ENCODE data around the gene MSMO1. TPM values are rescaled to one million over a fixed set of nuclear protein-coding genes. Genes with fewer than 3 reads are reported as not detected.
"Not testable (repeated sequence)": the region's sequence is repeated elsewhere in the genome, so short reads cannot be mapped to it uniquely, and the experiment has no call there.

MSMO1 gene
- total RNA-seq, 1 experiment from 2014 or later, result 72.9 TPM

DNA sequence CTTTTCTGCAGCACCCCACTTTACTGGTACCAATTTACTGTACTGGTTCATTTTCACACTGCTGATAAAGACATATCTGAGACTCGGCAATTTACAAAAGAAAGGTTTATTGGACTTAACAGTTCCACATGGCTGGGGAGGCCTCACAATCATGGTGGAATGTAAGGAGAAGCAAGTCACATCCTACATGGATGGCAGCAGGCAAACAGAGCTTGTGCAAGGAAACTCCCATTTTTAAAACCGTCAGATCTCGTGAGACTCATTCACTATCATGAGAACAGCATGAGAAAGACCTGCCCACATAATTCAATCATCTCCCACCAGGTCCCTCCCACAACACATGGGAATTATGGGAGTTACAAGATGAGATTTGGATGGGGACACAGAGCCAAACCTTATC lies 42.8 kb upstream of the MSMO1 start:
- peaks cover 28% of the 10 kb centered on the region for H3K9me3 Mint-ChIP-seq
- POLR2A ChIA-PET; ATAC-seq; CTCF ChIA-PET; DNase-seq (ENCODE audit: low spot score); H3K4me3 Mint-ChIP-seq; H3K27me3 Mint-ChIP-seq (ENCODE audit: low read depth); H3K27ac Mint-ChIP-seq: not testable (repeated sequence)
- H3K36me3 Mint-ChIP-seq, result peaks cover 35% of the 10 kb centered on the region
- H3K4me1 Mint-ChIP-seq, result peaks cover 12% of the 10 kb centered on the region; the same call in 1 of the 2 replicates

DNA sequence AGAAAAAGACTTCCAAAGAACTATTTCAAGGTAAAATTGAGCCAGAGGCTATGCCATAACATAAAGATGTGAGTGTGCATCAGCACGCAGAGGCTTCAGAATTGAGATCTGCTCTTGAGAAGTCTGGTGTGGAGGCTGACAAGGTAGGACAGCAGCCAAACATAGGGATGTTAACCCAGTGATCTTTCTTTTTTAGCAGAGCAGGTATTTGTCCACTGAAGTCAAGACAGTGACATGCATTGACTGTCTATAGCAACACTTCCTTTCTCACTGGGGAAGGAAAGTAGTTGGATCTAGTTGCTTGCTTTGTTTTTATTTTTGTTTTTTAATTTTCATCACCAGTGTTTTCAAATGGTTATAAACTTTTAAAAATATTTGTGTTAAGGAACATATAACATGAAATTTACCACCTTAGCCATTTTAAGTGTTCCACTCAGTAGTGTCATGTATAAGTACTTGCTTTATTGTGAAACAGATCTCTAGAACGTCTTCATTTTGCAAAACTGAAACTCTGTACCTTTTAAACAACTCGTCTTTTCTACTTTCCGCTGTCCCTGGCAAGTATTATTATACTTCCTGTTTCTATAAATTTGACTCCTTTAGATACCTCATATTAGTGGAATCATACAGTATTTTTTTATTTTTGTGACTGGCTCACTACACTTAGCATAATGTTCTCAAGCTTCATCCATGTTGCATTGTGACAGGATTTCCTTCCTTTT lies 40.7 kb upstream of the MSMO1 start:
- ATAC-seq; H3K27ac Mint-ChIP-seq; CTCF ChIA-PET; POLR2A ChIA-PET; DNase-seq (ENCODE audit: low spot score); H3K4me3 Mint-ChIP-seq; H3K27me3 Mint-ChIP-seq (ENCODE audit: low read depth); H3K4me1 Mint-ChIP-seq: not testable (repeated sequence)
- Mint-ChIP-seq H3K36me3 (peaks cover 34% of the 10 kb centered on the region), H3K9me3 (peaks cover 27% of the 10 kb centered on the region)

DNA sequence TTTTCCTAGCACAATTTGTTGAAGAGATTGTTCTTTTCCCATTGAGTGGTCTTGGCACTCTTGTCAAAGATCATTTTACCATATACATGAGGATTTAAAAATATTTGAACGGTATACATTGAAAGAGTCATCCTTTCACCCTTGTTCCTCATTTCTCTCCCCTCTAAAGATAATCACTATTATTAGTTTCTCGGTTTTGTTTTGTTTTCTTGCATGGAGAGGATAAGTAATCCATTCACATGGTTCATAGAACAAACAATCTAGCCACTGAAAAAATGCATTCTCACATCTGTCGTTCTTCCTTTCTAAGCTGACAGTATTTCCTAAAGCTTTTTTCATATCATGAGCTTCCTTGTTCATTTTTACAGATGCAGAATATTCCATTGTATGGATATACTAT lies 39.2 kb upstream of the MSMO1 start:
- no peak for ATAC-seq
- Mint-ChIP-seq H3K36me3 (peaks cover 19% of the 10 kb centered on the region), H3K9me3 (peaks cover 12% of the 10 kb centered on the region), H3K27ac (no peak overlapping the region), H3K27me3 (ENCODE audit: low read depth) (no peaks in the 10 kb centered on the region), H3K4me3 (no peak overlapping the region), H3K4me1 (no peaks in the 10 kb centered on the region)
- CTCF ChIA-PET, result no interaction called here
- no peak for DNase-seq (ENCODE audit: low spot score)
- TF ChIP-seq NR2C2 (CRISPR knock-in tag; IDR thresholded peaks at IDR 0.05) (no peak), SMAD4 (CRISPR knock-in tag; IDR thresholded peaks at IDR 0.05) (no peak), MXD4 (CRISPR knock-in tag; IDR thresholded peaks at IDR 0.05; ENCODE audit: borderline replicate concordance) (no peak), GABPB1 (CRISPR knock-in tag; IDR thresholded peaks at IDR 0.05) (no peak), FOXJ3 (CRISPR knock-in tag; IDR thresholded peaks at IDR 0.05; ENCODE audit: borderline replicate concordance) (no peak), KAT7 (CRISPR knock-in tag; IDR thresholded peaks at IDR 0.05; ENCODE audit: borderline replicate concordance) (no peak), NR3C1 (CRISPR knock-in tag; conservative IDR thresholded peaks at IDR 0.05; ENCODE audit: low read depth) (no peak), ELF4 (CRISPR knock-in tag; IDR thresholded peaks at IDR 0.05; ENCODE audit: low read depth) (no peak), ZNF232 (CRISPR knock-in tag; IDR thresholded peaks at IDR 0.05) (no peak)
- TF ChIP-seq, protein P1, sequence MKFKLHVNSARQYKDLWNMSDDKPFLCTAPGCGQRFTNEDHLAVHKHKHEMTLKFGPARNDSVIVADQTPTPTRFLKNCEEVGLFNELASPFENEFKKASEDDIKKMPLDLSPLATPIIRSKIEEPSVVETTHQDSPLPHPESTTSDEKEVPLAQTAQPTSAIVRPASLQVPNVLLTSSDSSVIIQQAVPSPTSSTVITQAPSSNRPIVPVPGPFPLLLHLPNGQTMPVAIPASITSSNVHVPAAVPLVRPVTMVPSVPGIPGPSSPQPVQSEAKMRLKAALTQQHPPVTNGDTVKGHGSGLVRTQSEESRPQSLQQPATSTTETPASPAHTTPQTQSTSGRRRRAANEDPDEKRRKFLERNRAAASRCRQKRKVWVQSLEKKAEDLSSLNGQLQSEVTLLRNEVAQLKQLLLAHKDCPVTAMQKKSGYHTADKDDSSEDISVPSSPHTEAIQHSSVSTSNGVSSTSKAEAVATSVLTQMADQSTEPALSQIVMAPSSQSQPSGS (CRISPR knock-in tag; IDR thresholded peaks at IDR 0.05; ENCODE audit: borderline replicate concordance, low read depth), result no peak
- POLR2A ChIA-PET, result no interaction called here

DNA sequence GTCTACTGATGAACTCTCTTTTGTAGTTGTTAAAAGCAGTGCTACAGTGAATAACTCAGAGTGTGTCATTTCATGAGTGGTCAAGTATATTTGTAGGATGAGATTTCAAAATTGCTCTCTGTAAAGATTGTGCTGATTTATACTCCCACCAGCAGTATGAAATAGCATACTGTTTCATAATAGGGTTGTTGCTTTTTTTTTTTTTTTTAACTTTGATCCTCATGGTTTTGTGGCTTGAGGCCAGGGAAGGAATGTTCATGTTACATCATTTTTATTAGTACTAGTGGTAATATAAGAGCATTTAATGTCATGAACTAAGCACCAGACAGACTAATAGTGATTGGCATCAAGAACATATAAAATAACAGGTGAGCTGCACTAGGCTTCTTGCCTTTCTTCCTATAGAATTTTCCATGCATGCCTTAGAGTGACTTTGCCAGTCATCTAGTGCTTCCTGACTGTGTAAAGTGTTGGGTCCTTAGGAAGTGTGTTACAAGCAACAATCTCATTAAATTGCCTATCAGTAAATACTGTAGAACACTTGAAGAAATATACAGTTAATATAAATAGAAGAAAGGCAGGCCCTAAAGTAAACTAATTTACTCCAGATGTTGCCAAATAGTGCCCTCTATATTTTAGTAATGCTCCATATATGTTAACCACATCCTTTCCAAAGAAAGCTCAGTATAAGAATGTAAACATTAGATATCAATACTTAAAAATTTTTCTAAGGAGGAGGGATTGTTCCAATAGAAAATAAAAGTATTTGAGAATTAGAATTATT lies 38.6 kb upstream of the MSMO1 start:
- Mint-ChIP-seq H3K4me3 (no peak overlapping the region), H3K27me3 (ENCODE audit: low read depth) (no peaks in the 10 kb centered on the region), H3K4me1 (no peaks in the 10 kb centered on the region; the same call in 1 of the 2 replicates), H3K27ac (no peak overlapping the region), H3K36me3 (peaks cover 13% of the 10 kb centered on the region), H3K9me3 (peaks cover 11% of the 10 kb centered on the region)
- ChIA-PET POLR2A (no interaction called here), CTCF (interaction anchor here (0.8 kb wide), 1 partner anchor 158 kb away, joined by 4 read pairs; no protein-coding TSS in a partner anchor)
- no peak for DNase-seq (ENCODE audit: low spot score)
- no peak for ATAC-seq
- TF ChIP-seq FOXK1 (CRISPR knock-in tag; IDR thresholded peaks at IDR 0.05) (no peak), ZNF263 (CRISPR knock-in tag; IDR thresholded peaks at IDR 0.05; ENCODE audit: low read depth) (no peak), SMAD4 (CRISPR knock-in tag; IDR thresholded peaks at IDR 0.05) (no peak), ATF1 (CRISPR knock-in tag; IDR thresholded peaks at IDR 0.05) (no peak), MXD4 (CRISPR knock-in tag; IDR thresholded peaks at IDR 0.05; ENCODE audit: borderline replicate concordance) (no peak)
- TF ChIP-seq, protein P2, sequence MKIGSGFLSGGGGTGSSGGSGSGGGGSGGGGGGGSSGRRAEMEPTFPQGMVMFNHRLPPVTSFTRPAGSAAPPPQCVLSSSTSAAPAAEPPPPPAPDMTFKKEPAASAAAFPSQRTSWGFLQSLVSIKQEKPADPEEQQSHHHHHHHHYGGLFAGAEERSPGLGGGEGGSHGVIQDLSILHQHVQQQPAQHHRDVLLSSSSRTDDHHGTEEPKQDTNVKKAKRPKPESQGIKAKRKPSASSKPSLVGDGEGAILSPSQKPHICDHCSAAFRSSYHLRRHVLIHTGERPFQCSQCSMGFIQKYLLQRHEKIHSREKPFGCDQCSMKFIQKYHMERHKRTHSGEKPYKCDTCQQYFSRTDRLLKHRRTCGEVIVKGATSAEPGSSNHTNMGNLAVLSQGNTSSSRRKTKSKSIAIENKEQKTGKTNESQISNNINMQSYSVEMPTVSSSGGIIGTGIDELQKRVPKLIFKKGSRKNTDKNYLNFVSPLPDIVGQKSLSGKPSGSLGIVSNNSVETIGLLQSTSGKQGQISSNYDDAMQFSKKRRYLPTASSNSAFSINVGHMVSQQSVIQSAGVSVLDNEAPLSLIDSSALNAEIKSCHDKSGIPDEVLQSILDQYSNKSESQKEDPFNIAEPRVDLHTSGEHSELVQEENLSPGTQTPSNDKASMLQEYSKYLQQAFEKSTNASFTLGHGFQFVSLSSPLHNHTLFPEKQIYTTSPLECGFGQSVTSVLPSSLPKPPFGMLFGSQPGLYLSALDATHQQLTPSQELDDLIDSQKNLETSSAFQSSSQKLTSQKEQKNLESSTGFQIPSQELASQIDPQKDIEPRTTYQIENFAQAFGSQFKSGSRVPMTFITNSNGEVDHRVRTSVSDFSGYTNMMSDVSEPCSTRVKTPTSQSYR (CRISPR knock-in tag; IDR thresholded peaks at IDR 0.05), result no peak
- TF ChIP-seq, protein P3, sequence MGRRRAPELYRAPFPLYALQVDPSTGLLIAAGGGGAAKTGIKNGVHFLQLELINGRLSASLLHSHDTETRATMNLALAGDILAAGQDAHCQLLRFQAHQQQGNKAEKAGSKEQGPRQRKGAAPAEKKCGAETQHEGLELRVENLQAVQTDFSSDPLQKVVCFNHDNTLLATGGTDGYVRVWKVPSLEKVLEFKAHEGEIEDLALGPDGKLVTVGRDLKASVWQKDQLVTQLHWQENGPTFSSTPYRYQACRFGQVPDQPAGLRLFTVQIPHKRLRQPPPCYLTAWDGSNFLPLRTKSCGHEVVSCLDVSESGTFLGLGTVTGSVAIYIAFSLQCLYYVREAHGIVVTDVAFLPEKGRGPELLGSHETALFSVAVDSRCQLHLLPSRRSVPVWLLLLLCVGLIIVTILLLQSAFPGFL (CRISPR knock-in tag; IDR thresholded peaks at IDR 0.05; ENCODE audit: borderline replicate concordance), result no peak

Data from WTC11 (cell line).